CD4-positive, alpha-beta T cell treated with Interleukin-21 for 1 hour (primary cell): ENCODE results near the gene MARS1.
A peak's percentile ranks its signal among the peaks of the same experiment; 100 is the strongest.
"Not testable (repeated sequence)": the region's sequence is repeated elsewhere in the genome, so short reads cannot be mapped to it uniquely, and the experiment has no call there.

Experiments used
- DNase-seq: peaks from one replicate; pipeline ENCODE4 v3.0.0-alpha.2; 2020

MARS1 gene

GRCh38 chr12:57474430-57474829, 13.4 kb upstream of the MARS1 start:
- DNase-seq, result no peak

- no peak for DNase-seq
Observed at GRCh38 chr12:57474862-57475261, 13.0 kb upstream of the MARS1 start.

GRCh38 chr12:57475271-57476161, 12.4 kb upstream of the MARS1 start:
- DNase-seq, result no peak

- peak; percentile 80 for DNase-seq
Observed at GRCh38 chr12:57476162-57476992, 11.5 kb upstream of the MARS1 start.

GRCh38 chr12:57476993-57477709, 10.7 kb upstream of the MARS1 start:
- peak; percentile 39 for DNase-seq

- peak; percentile 79 for DNase-seq
Observed at GRCh38 chr12:57477710-57478681, 9.9 kb upstream of the MARS1 start.

- DNase-seq, result no peak
Observed at GRCh38 chr12:57479043-57479375, 8.9 kb upstream of the MARS1 start.

GRCh38 chr12:57479376-57480115, 8.3 kb upstream of the MARS1 start, which contains the start of gene ARHGAP9:
Gene ARHGAP9, minus strand, starts transcription at chr12:57479866. Its CDS starts 460 bp downstream, at chr12:57479406.
- DNase-seq, result peak; percentile 87

- no peak for DNase-seq
Observed at GRCh38 chr12:57481671-57482070, 6.2 kb upstream of the MARS1 start.

- no peak for DNase-seq
Observed at GRCh38 chr12:57483466-57483865, 4.4 kb upstream of the MARS1 start.

GRCh38 chr12:57485695-57486094, 2.2 kb upstream of the MARS1 start:
- no peak for DNase-seq

GRCh38 chr12:57487055-57487596, 742 bp upstream of the MARS1 start:
- no peak for DNase-seq

GRCh38 chr12:57488402-57489156, 711 bp downstream of the MARS1 start:
- no peak for DNase-seq

GRCh38 chr12:57489157-57489641, 1.3 kb downstream of the MARS1 start:
- no peak for DNase-seq

- DNase-seq, result no peak
Observed at GRCh38 chr12:57490126-57490525, 2.3 kb downstream of the MARS1 start.

- DNase-seq, result no peak
Observed at GRCh38 chr12:57491393-57492280, 3.8 kb downstream of the MARS1 start.

GRCh38 chr12:57495051-57495701, 7.3 kb downstream of the MARS1 start:
- DNase-seq, result not testable (repeated sequence)

GRCh38 chr12:57496822-57497221, 9.0 kb downstream of the MARS1 start:
- no peak for DNase-seq
